K562 (cell line): ENCODE results near the gene LTBR. TPM values are rescaled to one million over a fixed set of nuclear protein-coding genes. Genes with fewer than 3 reads are reported as not detected.

Source experiments
- ATF3 ChIP-seq, 2 experiments: fragments of 450-650 bp in 1 of 2; sonication (generic) in 1 of 2; formaldehyde crosslinking in 1 of 2; IDR thresholded peaks in 1 of 2; conservative IDR thresholded peaks in 1 of 2; 2 replicates each; pipeline versions ENCODE4 v1.6.1 to v1.8.1; 2016 to 2023; ENCODE audit warnings: mild to moderate bottlenecking in 2 of 2, moderate library complexity in 2 of 2, inconsistent platforms in 1 of 2, missing genetic modification reagents in 1 of 2
- EP400 ChIP-seq: fragments of 450-650 bp; IDR thresholded peaks from 2 replicates; pipeline ENCODE4 v1.6.1; 2017; ENCODE audit warnings: antibody characterized with exemption, mild to moderate bottlenecking, moderate library complexity
- MGA ChIP-seq: fragments of 450-650 bp; IDR thresholded peaks from 2 replicates; pipeline ENCODE4 v1.6.1; 2016; ENCODE audit warnings: mild to moderate bottlenecking, moderate library complexity
- PHB2 ChIP-seq: fragments of 450-650 bp; IDR thresholded peaks from 2 replicates; pipeline ENCODE4 v1.6.1; 2017; ENCODE audit warnings: low read depth
- PHF8 ChIP-seq: fragments of 200-600 bp; sonication (generic); IDR thresholded peaks from 2 replicates; pipeline ENCODE4 v1.6.1; 2012; ENCODE audit warnings: mixed run types, mild to moderate bottlenecking, inconsistent platforms, low read length, moderate library complexity, borderline replicate concordance
- PRPF4 ChIP-seq: fragments of 200-400 bp; formaldehyde crosslinking; IDR thresholded peaks from one replicate; pipeline ENCODE4 v1.6.1; 2017; ENCODE audit warnings: low read length, low read depth, mild to moderate bottlenecking; ENCODE audit not compliant: insufficient read depth, poor library complexity, severe bottlenecking
- RBM34 ChIP-seq: fragments of 200-400 bp; formaldehyde crosslinking; IDR thresholded peaks from 2 replicates; pipeline ENCODE4 v1.6.1; 2018; ENCODE audit warnings: low read length, borderline replicate concordance; ENCODE audit not compliant: insufficient read depth
- TAF9B ChIP-seq: fragments of 450-650 bp; IDR thresholded peaks from 2 replicates; pipeline ENCODE4 v1.6.1; 2018; ENCODE audit warnings: mild to moderate bottlenecking; ENCODE audit not compliant: partially characterized antibody
- TCF3 ChIP-seq: sonication (generic); formaldehyde crosslinking; IDR thresholded peaks from 2 replicates; pipeline ENCODE4 v1.4.0; 2020; ENCODE audit warnings: mild to moderate bottlenecking, missing genetic modification reagents
- XRCC4 ChIP-seq: IDR thresholded peaks from one replicate; pipeline ENCODE4 v1.6.1; 2011; ENCODE audit not compliant: insufficient read depth, insufficient read length; ENCODE audit errors: extremely low read depth
- polyA plus RNA-seq, 8 experiments: library from polyadenylated mRNA; depleted of rRNA in 4 of 8; stranded (reverse) in 5 of 8; unstranded in 3 of 8; fragments of >200 nt; fragmentation: Nextera tagmentation in 2 of 8; fragmentation: Illumina TruSeq in 1 of 8; extraction: Ambion mirVana in 2 of 8; extraction: Trizol in 1 of 8; gene quantifications; 2 replicates each; pipeline versions ENCODE4 v1.2.1 to v1.2.3, GENCODE V29; 2011 to 2014; ENCODE audit warnings: inconsistent platforms in 1 of 8, missing spikeins in 1 of 8
- total RNA-seq, 7 experiments: library from RNA; depleted of rRNA in 6 of 7; stranded (reverse); fragments of >200 nt in 6 of 7; fragmentation: Illumina TruSeq in 2 of 7; extraction: Trizol in 2 of 7; gene quantifications; 2 replicates each; pipeline versions ENCODE4 v1.2.1 to v1.2.3, GENCODE V29; 2011 to 2021; ENCODE audit warnings: low replicate concordance in 1 of 7

Gene LTBR
- total and polyA plus RNA-seq, 9 of the 15 experiments (the other 6 are each of a cell fraction or from before 2014, with no cell fraction given) = 0.96 to 69.0 (median 35.3) TPM

GRCh38 chr12:6345319-6346091 lies 38.5 kb upstream of the LTBR start (continued):
- TF ChIP-seq TAF9B (peak; percentile 61), XRCC4 (no peak), EP400 (0 out of 2 replicates have a peak, but pooled peaks have one; percentile 42), ATF3 (IDR thresholded peaks at IDR 0.05) (peak; percentile 98), ATF3 (CRISPR knock-in tag; conservative IDR thresholded peaks at IDR 0.05) (peak; percentile 89), PHF8 (no peak), MGA (no peak), PHB2 (0 out of 2 replicates have a peak, but pooled peaks have one; percentile 13), TCF3 (CRISPR knock-in tag) (peak; percentile 92), PRPF4 (no peak), RBM34 (no peak)
